GM18502 (cell line): ENCODE results near the gene MRM1.

ENCODE experiments used
- ATAC-seq: cut with Tn5 transposase; IDR thresholded peaks from one replicate; pipeline ENCODE4 v1.9.1; 2021; ENCODE audit warnings: mild to moderate bottlenecking; ENCODE audit not compliant: unreplicated experiment, poor library complexity

MRM1 gene, protein sequence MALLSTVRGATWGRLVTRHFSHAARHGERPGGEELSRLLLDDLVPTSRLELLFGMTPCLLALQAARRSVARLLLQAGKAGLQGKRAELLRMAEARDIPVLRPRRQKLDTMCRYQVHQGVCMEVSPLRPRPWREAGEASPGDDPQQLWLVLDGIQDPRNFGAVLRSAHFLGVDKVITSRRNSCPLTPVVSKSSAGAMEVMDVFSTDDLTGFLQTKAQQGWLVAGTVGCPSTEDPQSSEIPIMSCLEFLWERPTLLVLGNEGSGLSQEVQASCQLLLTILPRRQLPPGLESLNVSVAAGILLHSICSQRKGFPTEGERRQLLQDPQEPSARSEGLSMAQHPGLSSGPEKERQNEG

DNA sequence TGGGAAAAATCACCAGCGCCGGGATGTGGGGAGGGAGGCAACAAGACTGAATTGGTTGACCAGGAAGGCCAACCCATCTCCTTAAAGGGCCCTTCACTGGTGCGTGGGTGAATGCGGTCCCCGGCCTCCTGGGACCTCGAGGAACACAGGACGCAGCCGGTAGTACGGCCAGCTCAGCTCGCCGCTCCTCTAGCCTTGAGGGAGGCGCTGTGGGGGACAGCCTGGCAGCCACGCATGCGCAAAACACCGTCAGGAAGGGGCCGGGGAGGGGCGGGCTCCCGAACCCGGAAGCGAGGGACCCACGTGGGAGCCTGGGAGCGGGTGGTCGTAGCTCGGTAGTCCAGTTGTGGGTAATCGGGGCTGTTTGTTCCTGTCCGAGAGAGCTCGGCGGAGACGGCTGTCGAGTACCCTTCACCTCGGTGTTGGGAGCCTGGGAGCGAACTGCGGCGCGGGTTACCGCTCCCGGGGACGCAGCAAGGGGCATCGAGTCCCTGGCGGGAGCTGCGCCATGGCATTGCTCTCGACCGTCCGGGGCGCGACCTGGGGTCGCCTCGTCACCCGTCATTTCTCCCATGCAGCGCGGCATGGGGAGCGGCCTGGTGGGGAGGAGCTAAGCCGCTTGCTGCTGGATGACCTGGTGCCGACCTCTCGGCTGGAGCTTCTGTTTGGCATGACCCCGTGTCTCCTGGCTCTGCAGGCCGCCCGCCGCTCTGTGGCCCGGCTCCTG lies at the start of gene MRM1:
Gene MRM1 (plus strand): TSS at position 281 of the 727 bp plus-strand sequence. CDS start 228 bp downstream, at position 509.
- peak; percentile 74 for ATAC-seq

DNA sequence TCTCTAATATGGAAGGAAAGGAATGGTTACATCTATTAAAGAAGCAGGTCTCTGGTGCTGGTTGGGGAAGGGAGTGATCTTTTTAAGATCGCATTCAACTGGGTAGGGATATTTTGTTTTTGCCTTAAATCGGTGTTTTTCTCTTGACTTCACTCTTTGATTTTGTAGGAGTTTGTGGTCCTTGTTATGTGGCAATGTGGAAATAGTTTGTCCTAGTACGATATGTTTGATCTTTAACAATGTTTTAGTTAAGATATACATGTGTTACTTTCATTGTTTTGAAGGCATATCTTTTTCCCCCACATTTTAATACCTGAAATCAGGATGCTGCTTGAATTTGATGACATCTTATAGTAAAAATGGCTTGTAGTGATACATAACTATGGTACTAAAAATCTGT lies 47.9 kb upstream of the MRM1 start:
- ATAC-seq = no peak

- ATAC-seq = no peak
Observed at GRCh38 chr17:36566081-36566480, 35.3 kb upstream of the MRM1 start.

DNA sequence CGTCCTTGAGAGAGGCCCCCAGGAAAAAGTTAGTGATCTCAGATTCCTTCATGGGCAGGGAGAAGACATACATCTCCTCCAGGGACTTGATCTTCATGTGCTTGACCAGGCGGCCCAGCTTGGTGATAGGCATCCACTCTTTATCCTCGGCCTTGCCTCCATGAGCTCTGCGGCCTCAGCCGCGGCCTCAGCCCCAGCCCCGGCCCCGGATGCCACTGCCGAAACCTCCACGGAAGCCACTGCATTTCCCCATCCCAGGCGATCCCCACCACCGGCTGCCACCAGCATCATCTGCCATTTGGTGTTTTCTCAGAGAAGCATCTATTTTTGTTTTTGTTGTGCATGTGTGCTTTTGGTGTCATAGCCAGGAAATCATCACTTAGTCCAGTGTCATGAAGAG lies 26.4 kb upstream of the MRM1 start:
- no peak for ATAC-seq

DNA sequence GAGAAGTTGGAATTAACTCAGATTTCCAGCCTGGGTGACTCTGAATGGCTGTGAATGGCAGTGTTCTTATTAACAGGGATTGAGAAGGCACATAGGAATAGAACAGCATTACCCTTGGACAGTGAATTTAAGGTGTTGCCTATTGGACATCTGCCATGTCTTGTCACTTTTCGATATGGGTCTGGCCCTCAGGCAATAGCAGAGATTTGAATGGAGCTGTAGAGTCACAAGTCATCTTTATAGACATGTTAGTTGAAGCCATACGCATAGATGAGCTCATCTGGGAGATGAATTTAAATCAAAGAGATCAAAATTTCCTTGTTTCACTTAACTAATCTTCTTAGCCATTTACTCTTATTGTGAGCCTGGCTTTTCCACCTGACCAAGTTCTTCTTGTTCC lies 24.6 kb upstream of the MRM1 start:
- ATAC-seq = no peak

GRCh38 chr17:36578671-36579070 lies 22.7 kb upstream of the MRM1 start:
- no peak for ATAC-seq

- ATAC-seq = no peak
Observed at GRCh38 chr17:36583787-36584186, 17.6 kb upstream of the MRM1 start.

DNA sequence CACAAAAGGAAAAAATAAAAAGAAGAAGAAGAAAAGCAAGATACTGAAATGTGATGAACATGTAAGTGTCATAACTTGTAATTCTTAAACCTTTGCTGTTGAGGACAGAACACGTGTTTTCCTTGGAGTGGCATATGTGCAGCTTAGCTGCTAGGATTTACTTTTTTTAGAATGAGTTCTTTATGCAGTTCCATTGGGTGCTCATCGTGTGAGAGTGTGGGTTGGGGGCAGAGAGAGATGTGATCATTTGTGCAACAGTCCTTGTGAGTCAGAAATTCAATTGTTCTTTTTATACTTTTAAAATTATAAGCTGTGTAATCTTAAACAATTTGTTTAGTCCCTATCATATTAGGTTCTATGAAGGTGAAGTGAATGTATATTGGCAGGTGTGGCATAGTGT lies 15.2 kb upstream of the MRM1 start:
- ATAC-seq = no peak

GRCh38 chr17:36590082-36590481 lies 11.3 kb upstream of the MRM1 start:
- no peak for ATAC-seq

- peak; percentile 86 for ATAC-seq
Observed at GRCh38 chr17:36591434-36592315, 9.7 kb upstream of the MRM1 start, which contains the start of gene DHRS11. Gene DHRS11, plus strand, starts transcription at chr17:36591879. Its CDS starts 131 bp downstream, at chr17:36592010.

GRCh38 chr17:36592316-36592715 lies 9.1 kb upstream of the MRM1 start:
- ATAC-seq = peak; percentile 19

GRCh38 chr17:36592716-36593321 lies 8.6 kb upstream of the MRM1 start:
- no peak for ATAC-seq

GRCh38 chr17:36593656-36594316 lies 7.6 kb upstream of the MRM1 start:
- ATAC-seq = no peak

- no peak for ATAC-seq
Observed at GRCh38 chr17:36594626-36595401, 6.6 kb upstream of the MRM1 start.

DNA sequence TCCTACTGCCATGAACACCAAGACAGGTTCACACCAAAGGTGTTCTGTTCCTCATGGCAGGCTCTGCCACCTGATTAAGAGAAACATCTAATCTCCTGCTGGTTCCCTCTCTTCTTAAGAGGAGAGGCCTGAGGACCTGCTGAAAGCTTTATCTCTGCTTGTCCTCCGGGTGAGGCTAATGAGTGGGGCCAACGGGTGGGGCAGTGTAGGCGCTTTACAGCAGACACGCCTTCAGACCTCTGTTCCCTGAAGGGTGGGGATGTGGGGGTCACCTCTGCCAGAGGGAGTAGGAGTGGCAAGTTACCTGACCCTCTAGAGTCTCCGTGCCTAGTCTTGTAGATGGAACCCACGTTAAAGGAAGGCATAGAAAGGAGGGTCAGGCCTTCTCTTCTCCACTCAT lies 4.2 kb upstream of the MRM1 start:
- no peak for ATAC-seq

DNA sequence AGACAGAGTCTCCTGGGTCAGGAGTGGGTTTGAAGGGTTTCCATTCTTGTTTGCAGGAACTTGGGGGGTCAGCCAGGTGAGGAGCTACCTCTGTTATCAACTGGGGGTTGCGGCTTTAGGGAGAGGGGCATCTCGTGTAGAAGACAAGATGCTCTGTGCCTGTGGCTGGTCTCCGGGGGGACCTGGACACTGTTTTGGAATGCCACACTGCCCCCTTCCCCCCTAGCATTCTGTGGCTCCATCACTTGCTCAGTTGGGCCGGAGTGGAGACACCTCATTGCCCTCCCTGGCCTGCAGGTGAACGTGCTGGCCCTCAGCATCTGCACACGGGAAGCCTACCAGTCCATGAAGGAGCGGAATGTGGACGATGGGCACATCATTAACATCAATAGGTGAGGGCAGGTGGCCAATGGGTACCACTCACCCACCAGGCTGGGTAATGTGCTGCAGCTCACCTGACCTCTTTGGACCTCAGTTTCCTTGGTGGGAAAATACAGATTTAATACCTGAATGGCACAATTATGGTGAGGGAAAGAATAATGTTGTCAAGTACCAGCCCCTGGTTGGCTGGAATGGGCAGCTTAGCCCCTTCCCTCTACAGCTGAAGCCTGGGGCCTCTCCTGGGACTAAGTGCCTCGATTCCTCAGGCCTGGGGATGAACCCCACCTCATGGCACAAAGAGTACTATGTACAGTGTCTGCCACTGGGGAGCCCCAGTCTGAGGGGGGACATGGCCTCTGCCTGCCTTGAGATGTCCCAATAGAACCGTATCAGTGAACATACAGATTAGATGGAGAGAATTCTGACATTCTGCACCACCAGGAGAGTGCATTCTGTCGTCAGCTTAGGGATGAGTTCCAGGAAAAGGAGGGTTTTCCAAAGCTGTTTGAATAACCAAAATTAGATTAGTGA lies 3.3 kb upstream of the MRM1 start:
- ATAC-seq = no peak

- ATAC-seq = no peak
Observed at GRCh38 chr17:36598951-36599401, 2.4 kb upstream of the MRM1 start.
